Measurements from ENCODE around the gene DCLRE1B. TPM values are rescaled to one million over a fixed set of nuclear protein-coding genes. Genes with fewer than 3 reads are reported as not detected.

Gene DCLRE1B
- total RNA-seq, 3 donors from 2014 or later (not counting 1 experiment from before 2014, with no cell fraction given), result 5.5 to 6.8 (median 5.9) TPM

GRCh38 chr1:113872219-113872935, 32.7 kb upstream of the DCLRE1B start:
- Mint-ChIP-seq H3K9me3 (no peaks in the 10 kb centered on the region), H3K4me1 (peaks cover 79 to 85% of the 10 kb centered on the region in 2 donors), H3K4me3 (peak overlapping the region; percentile 94), H3K27me3 (ENCODE audit: low read depth in 2 of 2) (no peaks in the 10 kb centered on the region), H3K27ac (peak overlapping the region; percentile 87 to 95), H3K36me3 (no peaks in the 10 kb centered on the region)
- peak in 1 of 2 donors; percentile 53 for DNase-seq
- intact Hi-C loops (cut with micrococcal nuclease), result loop anchor here (5.0 kb wide), 2 partner anchors 35 to 1255 kb away; partner anchors contain the start of genes CAPZA1 and ST7L
- TF ChIP-seq, protein P1, sequence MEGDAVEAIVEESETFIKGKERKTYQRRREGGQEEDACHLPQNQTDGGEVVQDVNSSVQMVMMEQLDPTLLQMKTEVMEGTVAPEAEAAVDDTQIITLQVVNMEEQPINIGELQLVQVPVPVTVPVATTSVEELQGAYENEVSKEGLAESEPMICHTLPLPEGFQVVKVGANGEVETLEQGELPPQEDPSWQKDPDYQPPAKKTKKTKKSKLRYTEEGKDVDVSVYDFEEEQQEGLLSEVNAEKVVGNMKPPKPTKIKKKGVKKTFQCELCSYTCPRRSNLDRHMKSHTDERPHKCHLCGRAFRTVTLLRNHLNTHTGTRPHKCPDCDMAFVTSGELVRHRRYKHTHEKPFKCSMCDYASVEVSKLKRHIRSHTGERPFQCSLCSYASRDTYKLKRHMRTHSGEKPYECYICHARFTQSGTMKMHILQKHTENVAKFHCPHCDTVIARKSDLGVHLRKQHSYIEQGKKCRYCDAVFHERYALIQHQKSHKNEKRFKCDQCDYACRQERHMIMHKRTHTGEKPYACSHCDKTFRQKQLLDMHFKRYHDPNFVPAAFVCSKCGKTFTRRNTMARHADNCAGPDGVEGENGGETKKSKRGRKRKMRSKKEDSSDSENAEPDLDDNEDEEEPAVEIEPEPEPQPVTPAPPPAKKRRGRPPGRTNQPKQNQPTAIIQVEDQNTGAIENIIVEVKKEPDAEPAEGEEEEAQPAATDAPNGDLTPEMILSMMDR (IDR thresholded peaks at IDR 0.05), result no peak
- no peaks in the 10 kb centered on the region for H3K27me3 ChIP-seq (ENCODE audit: control insufficient read depth, insufficient read depth, low read length)
- H3K9me3 ChIP-seq (ENCODE audit: control insufficient read depth, insufficient read depth, low read length), result no peaks in the 10 kb centered on the region
- peaks cover 47% of the 10 kb centered on the region for H3K4me1 ChIP-seq (ENCODE audit: control insufficient read depth, insufficient read depth, low read length)
- H3K4me3 ChIP-seq (ENCODE audit: low read length), result no peak overlapping the region
- H3K27ac ChIP-seq (ENCODE audit: low read length), result peak overlapping the region; percentile 92
- no peaks in the 10 kb centered on the region for H3K36me3 ChIP-seq (ENCODE audit: control insufficient read depth, insufficient read depth, low read length)
- peak; percentile 9 to 54 (median 20) for ATAC-seq

DNA sequence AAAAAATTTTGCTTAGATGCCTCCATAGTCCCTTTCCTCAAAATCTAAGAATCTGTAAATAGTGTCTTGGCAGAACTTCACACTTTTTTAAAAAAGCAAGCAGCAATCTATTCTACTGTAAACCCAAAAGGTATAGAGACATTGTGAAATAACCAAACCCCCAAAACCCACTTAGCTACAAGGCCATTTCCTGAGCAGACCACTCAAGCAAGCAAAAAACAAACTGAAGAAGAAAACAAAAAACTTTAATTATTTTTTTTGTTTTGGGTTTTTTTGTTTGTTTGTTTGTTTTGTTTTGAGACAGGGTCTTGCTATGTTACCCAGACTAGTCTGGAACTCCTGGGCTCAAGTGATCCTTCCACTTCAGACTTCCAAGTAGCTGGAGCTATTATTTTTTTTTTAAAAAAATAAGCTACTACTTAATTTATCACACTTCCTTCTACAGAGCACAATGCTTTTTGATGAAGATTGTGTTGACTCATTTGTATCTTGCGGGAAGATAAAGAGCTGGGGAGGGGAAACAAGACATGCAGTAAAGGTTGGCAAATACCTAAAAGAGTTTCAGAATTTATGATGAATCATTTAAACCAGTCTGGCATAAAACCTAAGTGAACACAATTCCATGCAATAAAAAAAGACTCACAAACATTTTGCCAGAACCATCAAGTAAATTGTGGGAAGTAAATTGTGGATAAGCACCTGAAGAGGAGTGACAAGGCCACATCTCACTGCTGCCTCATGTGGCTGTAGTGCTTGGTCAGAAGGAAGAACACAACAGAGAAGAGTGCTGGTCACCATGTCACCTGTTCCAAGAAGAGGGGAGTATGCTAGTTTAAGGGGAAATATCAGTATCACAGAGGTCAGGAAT, 30.9 kb upstream of the DCLRE1B start:
- DNase-seq (peak in 1 of 2 donors; percentile 54), ATAC-seq (peak; percentile 24 to 50 (median 46))
- no peaks in the 10 kb centered on the region for H3K27me3 ChIP-seq (ENCODE audit: control insufficient read depth, insufficient read depth, low read length)
- no peaks in the 10 kb centered on the region for H3K9me3 Mint-ChIP-seq
- H3K27ac ChIP-seq (ENCODE audit: low read length), result peak overlapping the region; percentile 75
- TF ChIP-seq, protein P1 (IDR thresholded peaks at IDR 0.05), result no peak
- intact Hi-C loops (cut with micrococcal nuclease), result loop anchor here (5.0 kb wide), 2 partner anchors 37 to 1257 kb away; partner anchors contain the start of genes CAPZA1 and ST7L
- H3K4me3 Mint-ChIP-seq, result peak overlapping the region; percentile 74
- H3K4me1 Mint-ChIP-seq, result peaks cover 77 to 83% of the 10 kb centered on the region in 2 donors
- H3K4me3 ChIP-seq (ENCODE audit: low read length), result no peak overlapping the region
- peak overlapping the region; percentile 87 to 95 for H3K27ac Mint-ChIP-seq
- no peaks in the 10 kb centered on the region for H3K27me3 Mint-ChIP-seq (ENCODE audit: low read depth in 2 of 2)
- no peaks in the 10 kb centered on the region for H3K36me3 Mint-ChIP-seq
- peaks cover 44% of the 10 kb centered on the region for H3K4me1 ChIP-seq (ENCODE audit: control insufficient read depth, insufficient read depth, low read length)
- no CpG with 5 or more reads among the region's 1 CpG for WGBS (ENCODE audit: insufficient coverage)
- no peaks in the 10 kb centered on the region for H3K36me3 ChIP-seq (ENCODE audit: control insufficient read depth, insufficient read depth, low read length)
- no peaks in the 10 kb centered on the region for H3K9me3 ChIP-seq (ENCODE audit: control insufficient read depth, insufficient read depth, low read length)

- ATAC-seq (peak in 2 of 3 donors; percentile 9 to 22), DNase-seq (peak in 1 of 2 donors; percentile 21)
- peaks cover 42% of the 10 kb centered on the region for H3K4me1 ChIP-seq (ENCODE audit: control insufficient read depth, insufficient read depth, low read length)
- H3K4me3 Mint-ChIP-seq, result peak overlapping the region; percentile 74
- no peaks in the 10 kb centered on the region for H3K9me3 ChIP-seq (ENCODE audit: control insufficient read depth, insufficient read depth, low read length)
- no peaks in the 10 kb centered on the region for H3K36me3 Mint-ChIP-seq
- WGBS (ENCODE audit: insufficient coverage), result no CpG with 5 or more reads among the region's 2 CpGs
- intact Hi-C loops (cut with micrococcal nuclease), result no loop called here
- no peaks in the 10 kb centered on the region for H3K36me3 ChIP-seq (ENCODE audit: control insufficient read depth, insufficient read depth, low read length)
- H3K27ac ChIP-seq (ENCODE audit: low read length), result peak overlapping the region; percentile 30
- H3K4me1 Mint-ChIP-seq, result peaks cover 81 to 85% of the 10 kb centered on the region in 2 donors
- peak overlapping the region; percentile 87 to 95 for H3K27ac Mint-ChIP-seq
- H3K4me3 ChIP-seq (ENCODE audit: low read length), result no peak overlapping the region
- H3K9me3 Mint-ChIP-seq, result no peaks in the 10 kb centered on the region
- H3K27me3 ChIP-seq (ENCODE audit: control insufficient read depth, insufficient read depth, low read length), result no peaks in the 10 kb centered on the region
- H3K27me3 Mint-ChIP-seq (ENCODE audit: low read depth in 2 of 2), result no peaks in the 10 kb centered on the region
- TF ChIP-seq, protein P1 (IDR thresholded peaks at IDR 0.05), result no peak
Measured at GRCh38 chr1:113875714-113876113, 29.4 kb upstream of the DCLRE1B start.
